ENCODE measurements around the gene JARID2. TPM values are rescaled to one million over a fixed set of nuclear protein-coding genes. Genes with fewer than 3 reads are reported as not detected.

Gene JARID2
- total RNA-seq, 2 experiments from 2014 or later: 27.5 to 27.6 TPM

- Mint-ChIP-seq H3K4me3 (no peak overlapping the region), H3K9me3 (no peaks in the 10 kb centered on the region), H3K27ac (no peak overlapping the region), H3K27me3 (no peaks in the 10 kb centered on the region), H3K36me3 (ENCODE audit: low read depth) (peaks cover 2% of the 10 kb centered on the region), H3K4me1 (peaks cover 7% of the 10 kb centered on the region)
- ChIA-PET POLR2A (no interaction called here), CTCF (interaction anchor here (1.7 kb wide), 1 partner anchor 23 kb away, joined by 6 read pairs; no protein-coding TSS in a partner anchor)
- no peak for DNase-seq
These were observed 307.9 kb downstream of the JARID2 start for GRCh38 chr6:15553736-15554294.

GRCh38 chr6:15554728-15555100 is 308.8 kb downstream of the JARID2 start:
- ChIA-PET CTCF (interaction anchor here (1.7 kb wide), 1 partner anchor 24 kb away, joined by 6 read pairs; no protein-coding TSS in a partner anchor), POLR2A (no interaction called here)
- no peak for DNase-seq
- no peaks in the 10 kb centered on the region for H3K9me3 Mint-ChIP-seq
- no peaks in the 10 kb centered on the region for H3K27me3 Mint-ChIP-seq
- no peak overlapping the region for H3K27ac Mint-ChIP-seq
- no peak overlapping the region for H3K4me3 Mint-ChIP-seq
- H3K4me1 Mint-ChIP-seq: peaks cover 7% of the 10 kb centered on the region
- H3K36me3 Mint-ChIP-seq (ENCODE audit: low read depth): peaks cover 2% of the 10 kb centered on the region

GRCh38 chr6:15555101-15556038 is 309.5 kb downstream of the JARID2 start:
- CTCF ChIA-PET: no interaction called here
- H3K4me3 Mint-ChIP-seq: no peak overlapping the region
- H3K27me3 Mint-ChIP-seq: no peaks in the 10 kb centered on the region
- peaks cover 7% of the 10 kb centered on the region for H3K4me1 Mint-ChIP-seq
- POLR2A ChIA-PET: no interaction called here
- H3K9me3 Mint-ChIP-seq: no peaks in the 10 kb centered on the region
- no peak for DNase-seq
- H3K27ac Mint-ChIP-seq: no peak overlapping the region
- H3K36me3 Mint-ChIP-seq (ENCODE audit: low read depth): peaks cover 2% of the 10 kb centered on the region

- Mint-ChIP-seq H3K4me1 (peaks cover 4% of the 10 kb centered on the region), H3K9me3 (no peaks in the 10 kb centered on the region), H3K27me3 (no peaks in the 10 kb centered on the region), H3K27ac (no peak overlapping the region), H3K36me3 (ENCODE audit: low read depth) (peaks cover 2% of the 10 kb centered on the region), H3K4me3 (no peak overlapping the region)
- CTCF ChIA-PET: no interaction called here
- POLR2A ChIA-PET: no interaction called here
- DNase-seq: no peak
These were observed 310.8 kb downstream of the JARID2 start for GRCh38 chr6:15556711-15557110.

GRCh38 chr6:15557174-15557573 is 311.3 kb downstream of the JARID2 start:
- no peak overlapping the region for H3K4me3 Mint-ChIP-seq
- no peaks in the 10 kb centered on the region for H3K9me3 Mint-ChIP-seq
- ChIA-PET CTCF (interaction anchor here (0.6 kb wide), 1 partner anchor 868 kb away, joined by 4 read pairs; no protein-coding TSS in a partner anchor), POLR2A (no interaction called here)
- no peak for DNase-seq
- no peak overlapping the region for H3K27ac Mint-ChIP-seq
- no peaks in the 10 kb centered on the region for H3K4me1 Mint-ChIP-seq
- H3K36me3 Mint-ChIP-seq (ENCODE audit: low read depth): peaks cover 2% of the 10 kb centered on the region
- H3K27me3 Mint-ChIP-seq: no peaks in the 10 kb centered on the region

GRCh38 chr6:15560713-15561112 is 314.8 kb downstream of the JARID2 start:
- no peak overlapping the region for H3K4me3 Mint-ChIP-seq
- peaks cover 5% of the 10 kb centered on the region for H3K36me3 Mint-ChIP-seq (ENCODE audit: low read depth)
- no peak overlapping the region for H3K27ac Mint-ChIP-seq
- CTCF ChIA-PET: no interaction called here
- no peaks in the 10 kb centered on the region for H3K9me3 Mint-ChIP-seq
- no peaks in the 10 kb centered on the region for H3K4me1 Mint-ChIP-seq
- no peaks in the 10 kb centered on the region for H3K27me3 Mint-ChIP-seq
- POLR2A ChIA-PET: no interaction called here
- no peak for DNase-seq

GRCh38 chr6:15561447-15562199 is 315.8 kb downstream of the JARID2 start:
- no peak for DNase-seq
- ChIA-PET CTCF (no interaction called here), POLR2A (no interaction called here)
- no peaks in the 10 kb centered on the region for H3K4me1 Mint-ChIP-seq
- H3K4me3 Mint-ChIP-seq: no peak overlapping the region
- no peaks in the 10 kb centered on the region for H3K9me3 Mint-ChIP-seq
- no peaks in the 10 kb centered on the region for H3K27me3 Mint-ChIP-seq
- peaks cover 5% of the 10 kb centered on the region for H3K36me3 Mint-ChIP-seq (ENCODE audit: low read depth)
- no peak overlapping the region for H3K27ac Mint-ChIP-seq

GRCh38 chr6:15562977-15563376 is 317.1 kb downstream of the JARID2 start:
- no peak for DNase-seq
- no peaks in the 10 kb centered on the region for H3K27me3 Mint-ChIP-seq
- no peak overlapping the region for H3K4me3 Mint-ChIP-seq
- H3K36me3 Mint-ChIP-seq (ENCODE audit: low read depth): peaks cover 5% of the 10 kb centered on the region
- ChIA-PET POLR2A (no interaction called here), CTCF (no interaction called here)
- H3K9me3 Mint-ChIP-seq: no peaks in the 10 kb centered on the region
- no peak overlapping the region for H3K27ac Mint-ChIP-seq
- H3K4me1 Mint-ChIP-seq: no peaks in the 10 kb centered on the region

GRCh38 chr6:15569035-15569995 is 323.4 kb downstream of the JARID2 start:
- Mint-ChIP-seq H3K27ac (no peak overlapping the region), H3K4me1 (no peaks in the 10 kb centered on the region), H3K9me3 (no peaks in the 10 kb centered on the region), H3K36me3 (ENCODE audit: low read depth) (peaks cover 4% of the 10 kb centered on the region), H3K4me3 (no peak overlapping the region), H3K27me3 (no peaks in the 10 kb centered on the region)
- no peak for DNase-seq
- ChIA-PET CTCF (interaction anchor here (0.6 to 1.4 kb wide), 3 partner anchors 9 to 502 kb away, joined by 3 to 4 read pairs (median 4); no protein-coding TSS in a partner anchor), POLR2A (no interaction called here)

GRCh38 chr6:15570171-15570570 is 324.3 kb downstream of the JARID2 start:
- DNase-seq: no peak
- ChIA-PET POLR2A (interaction anchor here (0.7 kb wide), 1 partner anchor 735 kb away, joined by 4 read pairs; no protein-coding TSS in a partner anchor), CTCF (interaction anchor here (1.4 kb wide), 1 partner anchor 9 kb away, joined by 4 read pairs; no protein-coding TSS in a partner anchor)
- Mint-ChIP-seq H3K27me3 (no peaks in the 10 kb centered on the region), H3K4me3 (no peak overlapping the region), H3K4me1 (no peaks in the 10 kb centered on the region), H3K9me3 (no peaks in the 10 kb centered on the region), H3K27ac (no peak overlapping the region), H3K36me3 (ENCODE audit: low read depth) (peaks cover 4% of the 10 kb centered on the region)

Data from activated CD4-positive, alpha-beta T cell treated with anti-CD3 and anti-CD28 coated beads, Interleukin-2, amount 10 ng/mL, durations not matched to agents 7 days and 5 days (primary cell).